WTC11 (cell line): ENCODE data around the gene FCGBP. TPM values are rescaled to one million over a fixed set of nuclear protein-coding genes. Genes with fewer than 3 reads are reported as not detected.

Source experiments
- ATAC-seq: fragments of 200-7000 bp; cut with Tn5 transposase; 2 replicates; pipeline ENCODE4 v1.10.0; 2021; ENCODE audit warnings: mild to moderate bottlenecking, moderate library complexity
- CTCF ChIA-PET: fragments of 300-600 bp; sonication (Branson Sonifier 250); formaldehyde crosslinking; loops from one replicate; lab custom pipeline; 2021; ENCODE audit warnings: antibody characterized with exemption; lab: Charles Lee
- POLR2A ChIA-PET: fragments of 350-600 bp; sonication (Branson Sonifier 250); formaldehyde crosslinking; loops from one replicate; lab custom pipeline; 2021; ENCODE audit warnings: antibody characterized with exemption; lab: Charles Lee
- DNase-seq: peaks from one replicate; pipeline ENCODE4 v3.0.0; 2021; ENCODE audit warnings: low spot score
- H3K27ac Mint-ChIP-seq: 2 replicates; pipeline ENCODE4 v1.8.0; 2021; ENCODE audit warnings: mixed read lengths
- H3K27me3 Mint-ChIP-seq: 2 replicates; pipeline ENCODE4 v1.8.0; 2021; ENCODE audit warnings: low read depth, mild to moderate bottlenecking, moderate library complexity, mixed read lengths
- H3K36me3 Mint-ChIP-seq: 2 replicates; pipeline ENCODE4 v1.8.0; 2021; ENCODE audit warnings: mixed read lengths
- H3K4me1 Mint-ChIP-seq: 2 replicates; pipeline ENCODE4 v1.8.0; 2022; ENCODE audit warnings: mixed read lengths
- H3K4me3 Mint-ChIP-seq: 2 replicates; pipeline ENCODE4 v1.8.0; 2021; ENCODE audit warnings: mild to moderate bottlenecking, moderate library complexity, mixed read lengths
- H3K9me3 Mint-ChIP-seq: 2 replicates; pipeline ENCODE4 v1.8.0; 2021; ENCODE audit warnings: mixed read lengths
- CTCF ChIP-seq: fragments of 200-600 bp; IDR thresholded peaks from 2 replicates; pipeline ENCODE4 v1.8.0; 2022; ENCODE audit warnings: antibody characterized with exemption
- ELF4 ChIP-seq: sonication (generic); formaldehyde crosslinking; IDR thresholded peaks from 2 replicates; pipeline ENCODE4 v1.8.1; 2022; ENCODE audit warnings: low read depth, mild to moderate bottlenecking, moderate library complexity, missing genetic modification reagents
- KAT7 ChIP-seq: sonication (generic); formaldehyde crosslinking; IDR thresholded peaks from 2 replicates; pipeline ENCODE4 v1.8.1; 2023; ENCODE audit warnings: missing genetic modification reagents, mild to moderate bottlenecking, borderline replicate concordance
- NFATC4 ChIP-seq: fragments of 250-450 bp; sonication (Bioruptor Pico); IDR thresholded peaks from 2 replicates; pipeline ENCODE4 v1.9.0; 2021; ENCODE audit warnings: mild to moderate bottlenecking
- SMAD3 ChIP-seq: sonication (generic); formaldehyde crosslinking; IDR thresholded peaks from 2 replicates; pipeline ENCODE4 v1.8.0; 2022; ENCODE audit warnings: missing genetic modification reagents, mild to moderate bottlenecking, borderline replicate concordance
- SOX15 ChIP-seq: fragments of 250-450 bp; sonication (Bioruptor Pico); IDR thresholded peaks from 2 replicates; pipeline ENCODE4 v1.9.0; 2021; ENCODE audit warnings: mild to moderate bottlenecking
- TCF7 ChIP-seq: sonication (generic); formaldehyde crosslinking; IDR thresholded peaks from 2 replicates; pipeline ENCODE4 v1.8.0; 2022; ENCODE audit warnings: mild to moderate bottlenecking, low read depth, missing genetic modification reagents, moderate library complexity
- ZNF232 ChIP-seq: sonication (generic); formaldehyde crosslinking; IDR thresholded peaks from 2 replicates; pipeline ENCODE4 v1.8.0; 2022; ENCODE audit warnings: mild to moderate bottlenecking, missing genetic modification reagents
- ZNF263 ChIP-seq: sonication (generic); formaldehyde crosslinking; IDR thresholded peaks from 2 replicates; pipeline ENCODE4 v1.8.1; 2022; ENCODE audit warnings: low read depth, mild to moderate bottlenecking, moderate library complexity, missing genetic modification reagents
- ZNF512 ChIP-seq: sonication (generic); formaldehyde crosslinking; IDR thresholded peaks from 2 replicates; pipeline ENCODE4 v1.8.1; 2022; ENCODE audit warnings: missing genetic modification reagents, borderline replicate concordance
- ZNF532 ChIP-seq: fragments of 250-450 bp; sonication (Bioruptor Pico); IDR thresholded peaks from 2 replicates; pipeline ENCODE4 v1.9.0; 2021; ENCODE audit warnings: mild to moderate bottlenecking, borderline replicate concordance
- total RNA-seq: library from RNA; stranded (reverse); gene quantifications from 3 replicates; pipeline ENCODE4 v1.2.3, GENCODE V29; 2021
- TF ChIP-seq, protein P1 (sequence below): fragments of 250-450 bp; sonication (Bioruptor Pico); IDR thresholded peaks from 2 replicates; pipeline ENCODE4 v1.9.0; 2021; ENCODE audit warnings: mild to moderate bottlenecking
- TF ChIP-seq, protein P2 (sequence below): fragments of 250-450 bp; sonication (Bioruptor Pico); IDR thresholded peaks from 2 replicates; pipeline ENCODE4 v2.1.2; 2022; ENCODE audit warnings: mild to moderate bottlenecking, moderate library complexity
- TF ChIP-seq, protein P3 (sequence below): sonication (generic); formaldehyde crosslinking; IDR thresholded peaks from 2 replicates; pipeline ENCODE4 v1.8.1; 2023; ENCODE audit warnings: mild to moderate bottlenecking, moderate library complexity, missing genetic modification reagents
- TF ChIP-seq, protein P4 (sequence below): fragments of 250-450 bp; sonication (Bioruptor Pico); IDR thresholded peaks from 2 replicates; pipeline ENCODE4 v1.9.0; 2021; ENCODE audit warnings: mild to moderate bottlenecking

Gene FCGBP
- total RNA-seq, 1 experiment from 2014 or later = 2.8 TPM

DNA sequence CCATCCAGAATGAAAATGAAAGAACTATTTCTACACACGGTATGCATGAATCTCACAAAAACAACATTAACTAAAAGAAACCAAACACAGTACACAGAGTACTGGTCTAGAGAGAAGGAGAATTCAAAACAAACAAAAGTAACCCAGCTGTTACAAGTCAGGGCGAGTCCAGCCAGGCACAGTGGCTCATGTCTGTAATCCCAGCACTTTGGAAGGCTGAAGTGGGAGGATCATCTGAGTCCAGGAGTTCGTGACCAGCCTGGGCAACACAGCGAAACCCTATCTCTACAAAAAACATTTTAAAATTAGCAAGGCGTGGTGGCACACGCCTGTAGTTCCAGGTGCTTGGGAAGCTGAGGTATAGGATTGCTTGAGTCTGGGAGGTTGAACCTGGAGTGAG is 34.8 kb upstream of the FCGBP start (continued):
- TF ChIP-seq TCF7 (CRISPR knock-in tag) = no peak

- no peak for TF ChIP-seq ZNF232 (CRISPR knock-in tag)
- no peak for TF ChIP-seq ZNF532 (CRISPR knock-in tag)
- TF ChIP-seq NFATC4 (CRISPR knock-in tag) = no peak
- no peak for TF ChIP-seq SOX15 (CRISPR knock-in tag)
- TF ChIP-seq ELF4 = no peak
- TF ChIP-seq, protein P1, sequence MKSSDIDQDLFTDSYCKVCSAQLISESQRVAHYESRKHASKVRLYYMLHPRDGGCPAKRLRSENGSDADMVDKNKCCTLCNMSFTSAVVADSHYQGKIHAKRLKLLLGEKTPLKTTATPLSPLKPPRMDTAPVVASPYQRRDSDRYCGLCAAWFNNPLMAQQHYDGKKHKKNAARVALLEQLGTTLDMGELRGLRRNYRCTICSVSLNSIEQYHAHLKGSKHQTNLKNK (CRISPR knock-in tag) = no peak
- TF ChIP-seq ZNF263 = no peak
- H3K9me3 Mint-ChIP-seq = no peaks in the 10 kb centered on the region
- no peak for ATAC-seq
- peaks cover 25% of the 10 kb centered on the region for H3K4me1 Mint-ChIP-seq
- no peaks in the 10 kb centered on the region for H3K27me3 Mint-ChIP-seq
- peak overlapping the region; percentile 10; the same call in 1 of the 2 replicates for H3K4me3 Mint-ChIP-seq
- H3K27ac Mint-ChIP-seq = peak overlapping the region; percentile 42; the same call in 1 of the 2 replicates
- no peak for DNase-seq
- ChIA-PET CTCF (interaction anchor here (2.6 kb wide), 1 partner anchor 176 kb away, joined by 19 read pairs; no protein-coding TSS in a partner anchor), POLR2A (no interaction called here)
- H3K36me3 Mint-ChIP-seq = peaks cover 18% of the 10 kb centered on the region
These were observed 34.4 kb upstream of the FCGBP start for GRCh38 chr19:39968789-39969188.

- ATAC-seq (no peak), DNase-seq (no peak)
- CTCF ChIA-PET = no interaction called here
- TF ChIP-seq SMAD3 (CRISPR knock-in tag) (no peak), ZNF512 (CRISPR knock-in tag) (no peak), KAT7 (CRISPR knock-in tag) (no peak), CTCF (no peak)
- TF ChIP-seq, protein P2, sequence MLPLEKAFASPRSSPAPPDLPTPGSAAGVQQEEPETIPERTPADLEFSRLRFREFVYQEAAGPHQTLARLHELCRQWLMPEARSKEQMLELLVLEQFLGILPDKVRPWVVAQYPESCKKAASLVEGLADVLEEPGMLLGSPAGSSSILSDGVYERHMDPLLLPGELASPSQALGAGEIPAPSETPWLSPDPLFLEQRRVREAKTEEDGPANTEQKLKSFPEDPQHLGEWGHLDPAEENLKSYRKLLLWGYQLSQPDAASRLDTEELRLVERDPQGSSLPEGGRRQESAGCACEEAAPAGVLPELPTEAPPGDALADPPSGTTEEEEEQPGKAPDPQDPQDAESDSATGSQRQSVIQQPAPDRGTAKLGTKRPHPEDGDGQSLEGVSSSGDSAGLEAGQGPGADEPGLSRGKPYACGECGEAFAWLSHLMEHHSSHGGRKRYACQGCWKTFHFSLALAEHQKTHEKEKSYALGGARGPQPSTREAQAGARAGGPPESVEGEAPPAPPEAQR (CRISPR knock-in tag) = no peak
- TF ChIP-seq, protein P3, sequence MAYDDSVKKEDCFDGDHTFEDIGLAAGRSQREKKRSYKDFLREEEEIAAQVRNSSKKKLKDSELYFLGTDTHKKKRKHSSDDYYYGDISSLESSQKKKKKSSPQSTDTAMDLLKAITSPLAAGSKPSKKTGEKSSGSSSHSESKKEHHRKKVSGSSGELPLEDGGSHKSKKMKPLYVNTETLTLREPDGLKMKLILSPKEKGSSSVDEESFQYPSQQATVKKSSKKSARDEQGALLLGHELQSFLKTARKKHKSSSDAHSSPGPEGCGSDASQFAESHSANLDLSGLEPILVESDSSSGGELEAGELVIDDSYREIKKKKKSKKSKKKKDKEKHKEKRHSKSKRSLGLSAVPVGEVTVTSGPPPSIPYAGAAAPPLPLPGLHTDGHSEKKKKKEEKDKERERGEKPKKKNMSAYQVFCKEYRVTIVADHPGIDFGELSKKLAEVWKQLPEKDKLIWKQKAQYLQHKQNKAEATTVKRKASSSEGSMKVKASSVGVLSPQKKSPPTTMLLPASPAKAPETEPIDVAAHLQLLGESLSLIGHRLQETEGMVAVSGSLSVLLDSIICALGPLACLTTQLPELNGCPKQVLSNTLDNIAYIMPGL = no peak
- TF ChIP-seq, protein P4, sequence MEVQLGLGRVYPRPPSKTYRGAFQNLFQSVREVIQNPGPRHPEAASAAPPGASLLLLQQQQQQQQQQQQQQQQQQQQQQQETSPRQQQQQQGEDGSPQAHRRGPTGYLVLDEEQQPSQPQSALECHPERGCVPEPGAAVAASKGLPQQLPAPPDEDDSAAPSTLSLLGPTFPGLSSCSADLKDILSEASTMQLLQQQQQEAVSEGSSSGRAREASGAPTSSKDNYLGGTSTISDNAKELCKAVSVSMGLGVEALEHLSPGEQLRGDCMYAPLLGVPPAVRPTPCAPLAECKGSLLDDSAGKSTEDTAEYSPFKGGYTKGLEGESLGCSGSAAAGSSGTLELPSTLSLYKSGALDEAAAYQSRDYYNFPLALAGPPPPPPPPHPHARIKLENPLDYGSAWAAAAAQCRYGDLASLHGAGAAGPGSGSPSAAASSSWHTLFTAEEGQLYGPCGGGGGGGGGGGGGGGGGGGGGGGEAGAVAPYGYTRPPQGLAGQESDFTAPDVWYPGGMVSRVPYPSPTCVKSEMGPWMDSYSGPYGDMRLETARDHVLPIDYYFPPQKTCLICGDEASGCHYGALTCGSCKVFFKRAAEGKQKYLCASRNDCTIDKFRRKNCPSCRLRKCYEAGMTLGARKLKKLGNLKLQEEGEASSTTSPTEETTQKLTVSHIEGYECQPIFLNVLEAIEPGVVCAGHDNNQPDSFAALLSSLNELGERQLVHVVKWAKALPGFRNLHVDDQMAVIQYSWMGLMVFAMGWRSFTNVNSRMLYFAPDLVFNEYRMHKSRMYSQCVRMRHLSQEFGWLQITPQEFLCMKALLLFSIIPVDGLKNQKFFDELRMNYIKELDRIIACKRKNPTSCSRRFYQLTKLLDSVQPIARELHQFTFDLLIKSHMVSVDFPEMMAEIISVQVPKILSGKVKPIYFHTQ (CRISPR knock-in tag) = no peak
- Mint-ChIP-seq H3K9me3 (no peaks in the 10 kb centered on the region), H3K27me3 (no peaks in the 10 kb centered on the region), H3K4me3 (no peak overlapping the region), H3K4me1 (peaks cover 25% of the 10 kb centered on the region), H3K27ac (no peak overlapping the region), H3K36me3 (peaks cover 9% of the 10 kb centered on the region)
- POLR2A ChIA-PET = no interaction called here
These were observed 33.1 kb upstream of the FCGBP start for GRCh38 chr19:39967561-39967960.
